CD14-positive monocyte (primary cell): ENCODE measurements around the gene CDKAL1. TPM values are rescaled to one million over a fixed set of nuclear protein-coding genes. Genes with fewer than 3 reads are reported as not detected.

ENCODE experiments used
- DNase-seq, 3 donors: peaks; one replicate each; pipeline ENCODE4 v3.0.0-alpha.2; 2011 to 2022
- H2AFZ ChIP-seq: 2 replicates; pipeline ENCODE4 v1.6.0; 2012; ENCODE audit warnings: mild to moderate bottlenecking, low read depth, low read length, inconsistent platforms; ENCODE audit not compliant: insufficient read depth, poor library complexity, severe bottlenecking
- H3K27ac ChIP-seq, 2 donors: 1 replicate in 1 of 2; 2 replicates in 1 of 2; pipeline ENCODE4 v1.5.1; 2012 to 2013; ENCODE audit warnings: low read length in 2 of 2, control low read depth in 1 of 2, inconsistent platforms in 1 of 2, low read depth in 1 of 2, mild to moderate bottlenecking in 1 of 2
- H3K27me3 ChIP-seq, 2 donors: one replicate each; pipeline versions ENCODE4 v1.6.0 to v1.6.1; 2011 to 2013; ENCODE audit warnings: low read length in 2 of 2; ENCODE audit not compliant: control insufficient read depth in 2 of 2, insufficient read depth in 2 of 2
- H3K36me3 ChIP-seq, 2 donors: replicated peaks in 1 of 2; 1 replicate in 1 of 2; 2 replicates in 1 of 2; pipeline versions ENCODE4 v1.5.1 to v1.6.1; 2012 to 2013; ENCODE audit warnings: low read length in 2 of 2, control low read depth in 1 of 2, inconsistent platforms in 1 of 2, mild to moderate bottlenecking in 1 of 2; ENCODE audit not compliant: insufficient read depth in 2 of 2, control insufficient read depth in 1 of 2
- H3K4me1 ChIP-seq, 2 donors: 1 replicate in 1 of 2; 2 replicates in 1 of 2; pipeline versions ENCODE4 v1.5.1 to v1.6.1; 2012 to 2013; ENCODE audit warnings: low read length in 2 of 2, control low read depth in 1 of 2, inconsistent platforms in 1 of 2, mild to moderate bottlenecking in 1 of 2, moderate library complexity in 1 of 2; ENCODE audit not compliant: insufficient read depth in 2 of 2, control insufficient read depth in 1 of 2
- H3K4me2 ChIP-seq: replicated peaks from 2 replicates; pipeline ENCODE3; 2012; ENCODE audit warnings: low read length, moderate library complexity, mild to moderate bottlenecking; ENCODE audit not compliant: poor library complexity, severe bottlenecking; ENCODE audit errors: extremely low read depth
- H3K4me3 ChIP-seq, 3 experiments: fragments of 200-600 bp in 1 of 3; sonication (generic) in 1 of 3; replicated peaks in 1 of 3; 1 replicate in 2 of 3; 2 replicates in 1 of 3; pipeline ENCODE4 v1.5.1; 2011 to 2013; ENCODE audit warnings: low read length in 3 of 3, mild to moderate bottlenecking in 3 of 3, control low read depth in 2 of 3, low read depth in 2 of 3, inconsistent platforms in 1 of 3, moderate library complexity in 1 of 3
- H3K79me2 ChIP-seq: 2 replicates; pipeline ENCODE4 v1.6.0; 2012; ENCODE audit warnings: mild to moderate bottlenecking, control low read depth, inconsistent platforms, low read length, moderate library complexity; ENCODE audit not compliant: insufficient read depth
- H3K9ac ChIP-seq: 2 replicates; pipeline ENCODE4 v1.6.0; 2017; ENCODE audit warnings: low read length, mild to moderate bottlenecking; ENCODE audit not compliant: insufficient read depth, poor library complexity, severe bottlenecking
- H3K9me3 ChIP-seq, 2 donors: replicated peaks in 1 of 2; 1 replicate in 1 of 2; 2 replicates in 1 of 2; pipeline versions ENCODE4 v1.5.1 to v1.6.1; 2012 to 2013; ENCODE audit warnings: low read length in 2 of 2, control low read depth in 1 of 2; ENCODE audit not compliant: control insufficient read depth in 1 of 2, insufficient read depth in 1 of 2
- H4K20me1 ChIP-seq: 2 replicates; pipeline ENCODE4 v1.6.0; 2012; ENCODE audit warnings: mild to moderate bottlenecking, low read length, control low read depth, moderate library complexity; ENCODE audit not compliant: insufficient read depth
- H3K27ac Mint-ChIP-seq, 7 donors: one replicate each; pipeline ENCODE4 v1.8.0; 2020; ENCODE audit warnings: mild to moderate bottlenecking in 7 of 7, mixed read lengths in 7 of 7, moderate library complexity in 6 of 7, inconsistent platforms in 2 of 7
- H3K27me3 Mint-ChIP-seq, 3 donors: one replicate each; pipeline ENCODE4 v1.8.0; 2021 to 2022; ENCODE audit warnings: low read depth in 3 of 3, mild to moderate bottlenecking in 3 of 3, mixed read lengths in 3 of 3, moderate library complexity in 3 of 3, inconsistent platforms in 1 of 3
- H3K36me3 Mint-ChIP-seq, 2 donors: one replicate each; pipeline ENCODE4 v1.8.0; 2020; ENCODE audit warnings: mixed read lengths in 2 of 2, inconsistent platforms in 1 of 2, mild to moderate bottlenecking in 1 of 2
- H3K4me1 Mint-ChIP-seq: one replicate; pipeline ENCODE4 v1.8.0; 2020; ENCODE audit warnings: mild to moderate bottlenecking, mixed read lengths
- H3K4me3 Mint-ChIP-seq, 2 donors: one replicate each; pipeline ENCODE4 v1.8.0; 2020; ENCODE audit warnings: mild to moderate bottlenecking in 2 of 2, mixed read lengths in 2 of 2, moderate library complexity in 1 of 2
- H3K9me3 Mint-ChIP-seq, 7 donors: one replicate each; pipeline ENCODE4 v1.8.0; 2020 to 2022; ENCODE audit warnings: mixed read lengths in 7 of 7, mild to moderate bottlenecking in 6 of 7, moderate library complexity in 6 of 7, inconsistent platforms in 2 of 7
- CTCF ChIP-seq: fragments of 200-600 bp; IDR thresholded peaks from one replicate; pipeline ENCODE4 v1.8.0; 2022; ENCODE audit warnings: antibody characterized with exemption, mild to moderate bottlenecking
- WGBS: methylation state at CpG from one replicate; pipeline ENCODE4 v1.1.5; 2013; ENCODE audit warnings: missing lambda C conversion rate; ENCODE audit not compliant: insufficient coverage; 5-methylcytosine and 5-hydroxymethylcytosine counted together
- intact Hi-C, 2 donors: fragments of 100-400 bp; cut with micrococcal nuclease; formaldehyde crosslinking; loops; one replicate each; pipeline versions ENCODE4 v1.15.0 to v1.15.1; 2023
- polyA plus RNA-seq, 3 donors: library from polyadenylated mRNA; depleted of rRNA in 1 of 3; unstranded in 2 of 3; stranded (reverse) in 1 of 3; fragments of 300-500 nt in 2 of 3; fragments of >200 nt in 1 of 3; fragmentation: Illumina TruSeq in 2 of 3; gene quantifications; 1 replicate in 2 of 3; 2 replicates in 1 of 3; pipeline ENCODE4 v1.2.3, GENCODE V29; 2012 to 2021

Gene CDKAL1
- polyA plus RNA-seq, 3 donors = 3.2 to 12.4 (median 8.3) TPM

GRCh38 chr6:20793174-20793573 lies 258.9 kb downstream of the CDKAL1 start:
- H3K4me3 ChIP-seq = no peak overlapping the region
- H3K27me3 ChIP-seq = no peaks in the 10 kb centered on the region
- H3K4me2 ChIP-seq = no peak overlapping the region
- no peak for DNase-seq
- no peaks in the 10 kb centered on the region for H4K20me1 ChIP-seq
- no peaks in the 10 kb centered on the region for H3K9me3 ChIP-seq
- TF ChIP-seq CTCF = no peak
- Mint-ChIP-seq H3K27me3 (no peaks in the 10 kb centered on the region), H3K4me3 (no peak overlapping the region), H3K4me1 (no peaks in the 10 kb centered on the region), H3K27ac (no peak overlapping the region), H3K36me3 (peaks cover 8 to 10% of the 10 kb centered on the region in 2 donors), H3K9me3 (peaks cover 0 to 2% (median 0%) of the 10 kb centered on the region in 7 donors)
- H3K4me1 ChIP-seq = no peaks in the 10 kb centered on the region
- H3K9ac ChIP-seq = no peak overlapping the region
- H3K79me2 ChIP-seq = no peaks in the 10 kb centered on the region
- WGBS = 75% methylated on average over 4 of the region's 5 CpGs
- no peak overlapping the region for H2AFZ ChIP-seq
- no peak overlapping the region for H3K27ac ChIP-seq
- intact Hi-C loops = no loop called here
- H3K36me3 ChIP-seq = peaks cover 0 to 2% of the 10 kb centered on the region in 2 donors

GRCh38 chr6:20797597-20797996 lies 263.3 kb downstream of the CDKAL1 start:
- H3K4me2 ChIP-seq = no peak overlapping the region
- peaks cover 0 to 2% (median 0%) of the 10 kb centered on the region in 7 donors for H3K9me3 Mint-ChIP-seq
- H3K27ac Mint-ChIP-seq = no peak overlapping the region
- no peak overlapping the region for H2AFZ ChIP-seq
- no peak for TF ChIP-seq CTCF
- peaks cover 0 to 2% (median 0%) of the 10 kb centered on the region in 3 donors for H3K27me3 Mint-ChIP-seq
- H3K27ac ChIP-seq = no peak overlapping the region
- H3K4me1 ChIP-seq = no peaks in the 10 kb centered on the region
- H3K4me3 ChIP-seq = no peak overlapping the region
- no peaks in the 10 kb centered on the region for H3K79me2 ChIP-seq
- no peaks in the 10 kb centered on the region for H3K36me3 ChIP-seq
- no peaks in the 10 kb centered on the region for H3K4me1 Mint-ChIP-seq
- DNase-seq = no peak
- no peak overlapping the region for H3K4me3 Mint-ChIP-seq
- H3K9ac ChIP-seq = no peak overlapping the region
- WGBS = no CpG with 5 or more reads among the region's 7 CpGs
- H3K36me3 Mint-ChIP-seq = peaks cover 0 to 9% of the 10 kb centered on the region in 2 donors
- H4K20me1 ChIP-seq = no peaks in the 10 kb centered on the region
- H3K27me3 ChIP-seq = no peaks in the 10 kb centered on the region
- intact Hi-C loops = no loop called here
- H3K9me3 ChIP-seq = no peaks in the 10 kb centered on the region
